HAP-1 (cell line): Measurements from ENCODE around the gene SERPINB13.
"Not testable (repeated sequence)": the region's sequence is repeated elsewhere in the genome, so short reads cannot be mapped to it uniquely, and the experiment has no call there.

Experiments
- DNase-seq, 2 experiments: peaks; one replicate each; pipeline ENCODE4 v3.0.0-alpha.2; 2016 to 2020; ENCODE audit warnings: low spot score in 2 of 2
- H3K27me3 ChIP-seq: fragments of 250-450 bp; sonication (Bioruptor Pico); 2 replicates; pipeline ENCODE4 v1.5.1; 2020; ENCODE audit warnings: low read depth, mild to moderate bottlenecking, moderate library complexity
- H3K36me3 ChIP-seq: fragments of 250-450 bp; sonication (Bioruptor Pico); replicated peaks from 2 replicates; pipeline ENCODE4 v1.5.1; 2020; ENCODE audit warnings: mild to moderate bottlenecking
- H3K4me1 ChIP-seq: fragments of 250-450 bp; sonication (Bioruptor Pico); 2 replicates; pipeline ENCODE4 v1.5.1; 2020; ENCODE audit warnings: mild to moderate bottlenecking
- H3K4me3 ChIP-seq: fragments of 250-450 bp; sonication (Bioruptor Pico); 2 replicates; pipeline ENCODE4 v1.5.1; 2020; ENCODE audit warnings: mild to moderate bottlenecking, moderate library complexity
- H3K9me3 ChIP-seq: fragments of 250-450 bp; sonication (Bioruptor Pico); 2 replicates; pipeline ENCODE4 v1.5.1; 2020; ENCODE audit warnings: mild to moderate bottlenecking, moderate library complexity
- in situ Hi-C: fragments of 300-500 bp; cut with MboI; formaldehyde crosslinking; loops from 3 replicates; pipeline ENCODE4 v1.14.3; 2020; ENCODE audit warnings: low sequenced_read_pairs, inconsistent platforms, mixed read lengths

SERPINB13 gene

DNA sequence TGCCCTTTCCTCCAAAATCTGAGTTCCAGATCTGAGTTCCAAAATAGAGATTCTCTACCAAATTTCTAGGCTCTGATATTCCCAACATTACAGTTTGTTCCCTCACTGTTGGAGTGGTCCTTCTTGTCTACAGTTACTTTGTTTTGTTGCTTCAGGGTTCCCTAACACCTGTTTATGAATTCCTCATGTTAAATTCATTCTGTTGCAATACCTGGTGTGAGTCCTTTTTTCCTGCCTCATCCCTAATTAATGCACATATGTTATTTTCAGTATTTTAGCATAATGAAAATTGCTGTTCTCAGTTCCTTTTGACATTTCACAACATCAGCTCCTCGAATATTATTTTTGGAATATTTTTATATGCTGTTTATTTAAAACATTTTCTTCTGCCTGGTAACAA is 16.2 kb downstream of the SERPINB13 start:
- Histone ChIP-seq H3K27me3 (no peaks in the 10 kb centered on the region), H3K36me3 (no peaks in the 10 kb centered on the region), H3K9me3 (no peaks in the 10 kb centered on the region), H3K4me1 (no peaks in the 10 kb centered on the region), H3K4me3 (no peak overlapping the region)
- in situ Hi-C loops: no loop called here
- no peak for DNase-seq

DNA sequence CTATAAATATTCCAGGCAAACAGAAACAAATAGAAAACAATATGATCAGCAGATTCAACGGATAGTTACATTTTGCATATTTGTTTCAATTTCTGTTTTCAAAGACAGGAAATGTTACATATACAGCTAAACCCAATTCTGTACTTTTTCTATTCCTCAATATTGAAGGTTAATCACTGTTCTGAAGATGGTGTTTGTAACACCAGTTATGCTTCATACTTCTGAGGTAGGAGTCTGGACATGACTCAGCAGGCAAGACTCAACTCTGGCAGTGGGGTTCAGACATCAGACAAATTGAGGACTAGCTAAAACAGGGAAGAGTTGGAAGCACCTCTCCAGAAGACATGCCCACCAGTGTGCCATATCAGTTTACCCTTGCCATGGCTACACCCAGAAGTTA is 16.6 kb downstream of the SERPINB13 start:
- no peaks in the 10 kb centered on the region for H3K9me3 ChIP-seq
- in situ Hi-C loops: no loop called here
- no peaks in the 10 kb centered on the region for H3K4me1 ChIP-seq
- no peak overlapping the region for H3K4me3 ChIP-seq
- H3K27me3 ChIP-seq: no peaks in the 10 kb centered on the region
- no peaks in the 10 kb centered on the region for H3K36me3 ChIP-seq
- no peak for DNase-seq

DNA sequence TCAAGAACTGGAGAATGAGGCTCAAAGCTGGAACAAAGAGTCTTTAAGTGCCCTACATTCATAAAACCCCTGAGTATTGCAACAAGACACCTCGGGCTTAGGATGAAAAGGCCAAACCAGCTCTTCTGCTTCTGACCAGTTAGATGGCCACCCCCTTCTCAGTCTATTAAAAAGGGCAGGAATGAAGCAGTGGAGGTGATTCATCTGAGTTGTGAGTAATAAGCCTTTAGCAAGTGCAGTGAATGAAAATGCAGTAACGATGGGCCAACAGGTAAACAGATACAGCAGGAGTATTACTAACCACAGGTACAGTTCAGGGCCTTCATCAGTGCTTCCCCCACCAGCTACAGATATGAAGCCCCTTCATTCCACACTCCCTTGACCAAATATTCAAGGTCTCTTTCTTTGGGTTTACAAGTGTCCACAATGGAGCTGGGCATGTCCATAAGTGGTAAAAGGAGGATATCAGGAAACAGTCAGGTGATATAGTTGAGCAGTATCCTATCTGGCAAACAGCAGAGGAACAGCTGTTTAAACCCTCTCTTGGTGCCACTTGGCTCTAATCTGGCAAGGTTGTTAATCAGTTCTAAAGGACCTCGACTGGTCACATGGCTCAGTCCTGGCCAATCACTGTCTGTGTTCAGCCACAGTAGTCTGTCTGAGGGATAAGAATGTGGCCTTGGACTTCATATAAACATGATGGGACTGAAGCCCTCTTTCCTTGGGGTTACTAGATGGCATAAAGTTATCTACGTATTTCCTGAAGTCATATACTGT is 17.8 kb downstream of the SERPINB13 start:
- in situ Hi-C loops: no loop called here
- DNase-seq: no peak

DNA sequence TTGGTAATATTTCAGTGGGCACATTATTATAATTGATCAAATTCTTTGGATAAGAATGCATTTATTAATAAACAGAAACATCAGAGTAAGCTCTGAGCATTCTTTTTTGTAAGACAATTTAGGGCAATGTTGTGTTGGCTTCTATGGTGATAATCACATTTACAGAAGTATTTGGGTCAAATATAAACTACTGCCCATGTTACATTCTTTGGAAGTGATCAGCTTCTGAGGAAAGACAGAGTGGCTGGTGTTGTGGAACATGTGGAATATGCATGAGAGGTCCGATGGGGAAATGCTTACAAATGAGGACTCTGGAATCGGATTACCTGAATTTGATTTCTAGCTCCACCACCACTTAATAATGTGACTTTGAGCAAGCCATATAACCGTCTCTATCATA is 19.4 kb downstream of the SERPINB13 start:
- Histone ChIP-seq H3K9me3 (no peaks in the 10 kb centered on the region), H3K4me1 (no peaks in the 10 kb centered on the region), H3K27me3 (no peaks in the 10 kb centered on the region), H3K36me3 (no peaks in the 10 kb centered on the region), H3K4me3 (no peak overlapping the region)
- no peak for DNase-seq
- in situ Hi-C loops: no loop called here

More for the DNA sequence above, 17.8 kb downstream of the SERPINB13 start:
- Histone ChIP-seq H3K27me3 (no peaks in the 10 kb centered on the region), H3K9me3 (no peaks in the 10 kb centered on the region), H3K4me3 (no peak overlapping the region), H3K36me3 (no peaks in the 10 kb centered on the region), H3K4me1 (no peaks in the 10 kb centered on the region)

DNA sequence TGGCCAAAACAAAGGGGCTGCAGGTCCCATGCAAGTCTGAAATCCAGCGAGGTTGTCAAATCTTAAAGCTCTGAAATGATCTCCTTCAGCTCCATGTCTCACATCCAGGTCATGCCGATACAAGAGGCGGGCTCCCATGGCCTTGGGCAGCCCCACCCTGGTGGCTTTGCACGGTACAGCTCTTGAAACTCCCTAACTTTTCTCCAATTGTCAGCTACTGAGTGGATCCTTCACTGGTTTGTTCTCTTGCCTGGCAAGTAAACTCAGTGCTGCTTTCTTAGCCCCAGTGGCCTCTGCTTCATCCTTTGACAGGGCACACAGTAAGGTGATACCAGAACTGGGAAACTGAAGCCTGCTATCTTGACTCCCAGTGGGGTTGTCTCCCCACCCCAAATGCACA is 26.3 kb downstream of the SERPINB13 start:
- DNase-seq: no peak
- Histone ChIP-seq H3K27me3 (no peaks in the 10 kb centered on the region), H3K4me3 (no peak overlapping the region), H3K36me3 (no peaks in the 10 kb centered on the region), H3K9me3 (no peaks in the 10 kb centered on the region), H3K4me1 (no peaks in the 10 kb centered on the region)
- in situ Hi-C loops: no loop called here

DNA sequence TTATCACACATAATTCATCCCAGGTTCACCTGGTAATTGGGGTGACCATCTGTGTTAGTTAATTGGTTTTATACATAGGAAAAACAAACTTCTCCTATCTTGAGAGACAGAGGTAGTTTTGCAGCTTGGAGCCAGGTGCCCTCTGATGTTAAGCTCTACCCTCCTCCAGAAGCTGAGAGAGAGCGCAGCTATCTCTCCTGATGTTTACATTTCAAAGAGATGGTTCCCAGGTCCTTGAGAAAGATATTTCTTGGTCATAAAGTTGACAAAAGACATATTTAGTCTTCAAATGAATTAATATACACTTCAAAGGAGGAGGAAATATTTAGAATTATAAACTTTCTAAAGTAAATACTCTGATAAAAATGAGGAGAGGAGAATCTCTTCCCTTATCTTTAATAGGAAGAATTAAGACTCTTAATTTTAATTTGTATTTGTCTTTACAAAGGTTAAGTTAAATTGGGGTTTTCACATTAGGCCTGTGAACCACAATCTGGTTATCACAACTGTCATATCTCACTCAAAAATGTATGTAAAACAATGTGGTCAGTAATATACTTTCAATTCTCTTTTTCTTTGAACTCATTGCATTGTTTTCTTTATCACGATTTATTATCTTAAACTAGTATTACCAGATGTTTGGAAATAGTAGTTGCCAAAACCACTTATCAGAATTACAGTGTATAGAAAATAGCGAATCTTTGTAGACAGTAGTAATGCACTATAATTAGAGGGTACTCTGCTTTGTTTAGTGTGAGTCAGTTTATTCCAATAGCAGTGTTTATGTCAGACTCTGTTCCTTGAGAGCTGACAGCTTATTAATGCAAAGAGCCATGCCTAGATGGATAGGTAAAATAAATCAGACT is 30.1 kb downstream of the SERPINB13 start:
- Histone ChIP-seq H3K4me3 (no peak overlapping the region), H3K36me3 (no peaks in the 10 kb centered on the region), H3K27me3 (no peaks in the 10 kb centered on the region), H3K9me3 (no peaks in the 10 kb centered on the region), H3K4me1 (no peaks in the 10 kb centered on the region)
- in situ Hi-C loops: no loop called here
- no peak for DNase-seq

DNA sequence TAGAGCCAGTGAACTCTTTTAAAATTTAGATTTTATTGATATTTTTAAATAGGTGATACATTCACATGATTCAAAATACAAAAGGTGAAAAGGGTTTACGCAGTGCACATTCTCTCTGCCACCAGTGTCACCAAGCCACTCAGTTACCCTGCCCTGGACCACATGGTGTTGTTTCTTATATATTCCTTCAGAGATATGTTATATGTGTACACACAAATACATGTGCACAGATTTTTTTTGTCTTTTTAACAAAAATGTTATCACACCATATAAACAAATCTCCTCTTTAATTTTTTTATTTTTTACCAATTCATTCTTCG is 30.7 kb downstream of the SERPINB13 start:
- H3K9me3 ChIP-seq: no peaks in the 10 kb centered on the region
- in situ Hi-C loops: no loop called here
- no peak for DNase-seq
- no peaks in the 10 kb centered on the region for H3K36me3 ChIP-seq
- H3K4me3 ChIP-seq: no peak overlapping the region
- no peaks in the 10 kb centered on the region for H3K27me3 ChIP-seq
- H3K4me1 ChIP-seq: no peaks in the 10 kb centered on the region

DNA sequence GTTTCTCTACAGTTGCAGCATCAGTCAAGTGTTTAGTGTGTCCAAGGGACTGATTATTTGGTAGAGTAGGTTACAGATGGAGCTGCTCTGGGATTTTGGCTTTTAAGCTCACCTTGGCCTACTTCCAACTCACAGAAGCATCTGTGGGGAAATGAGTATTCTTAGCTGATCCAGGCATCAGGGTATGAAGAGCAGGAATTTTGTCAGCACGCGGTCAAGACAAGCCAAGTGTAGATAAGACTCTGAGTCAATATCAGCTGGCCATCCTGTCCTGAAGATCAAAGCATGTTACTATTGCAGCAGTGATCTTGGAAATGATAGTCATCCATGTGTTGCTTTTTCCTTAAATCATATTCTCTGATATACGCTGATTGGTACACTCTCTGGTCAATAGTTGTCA is 32.5 kb downstream of the SERPINB13 start:
- no peak for DNase-seq
- Histone ChIP-seq H3K4me3 (no peak overlapping the region), H3K4me1 (no peaks in the 10 kb centered on the region), H3K9me3 (no peaks in the 10 kb centered on the region; the same call in 1 of the 2 replicates), H3K27me3 (no peaks in the 10 kb centered on the region), H3K36me3 (no peaks in the 10 kb centered on the region)
- in situ Hi-C loops: no loop called here

DNA sequence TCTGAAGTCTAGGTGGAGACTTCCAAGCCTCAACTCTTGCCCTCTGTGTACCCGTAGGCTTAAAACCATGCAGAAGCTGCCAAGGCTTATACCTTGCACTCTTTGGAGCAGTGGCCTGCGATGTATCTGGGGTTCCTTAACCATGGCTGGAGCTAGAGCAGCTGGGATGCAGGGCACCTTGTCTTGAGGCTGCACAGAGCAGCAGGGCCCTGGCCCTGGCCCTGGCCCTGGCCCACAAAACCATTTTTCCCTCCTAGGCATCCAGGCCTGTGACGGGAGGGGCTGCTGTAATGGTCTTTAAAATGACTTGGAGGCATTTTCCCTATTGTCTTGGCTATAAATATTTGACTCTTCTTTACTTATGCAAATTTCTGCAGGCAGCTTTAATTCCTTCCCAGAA is 37.7 kb downstream of the SERPINB13 start:
- H3K9me3 ChIP-seq: no peaks in the 10 kb centered on the region; the same call in 1 of the 2 replicates
- in situ Hi-C loops: no loop called here
- DNase-seq: no peak
- H3K27me3 ChIP-seq: no peaks in the 10 kb centered on the region
- no peak overlapping the region for H3K4me3 ChIP-seq
- no peaks in the 10 kb centered on the region for H3K4me1 ChIP-seq
- no peaks in the 10 kb centered on the region for H3K36me3 ChIP-seq

DNA sequence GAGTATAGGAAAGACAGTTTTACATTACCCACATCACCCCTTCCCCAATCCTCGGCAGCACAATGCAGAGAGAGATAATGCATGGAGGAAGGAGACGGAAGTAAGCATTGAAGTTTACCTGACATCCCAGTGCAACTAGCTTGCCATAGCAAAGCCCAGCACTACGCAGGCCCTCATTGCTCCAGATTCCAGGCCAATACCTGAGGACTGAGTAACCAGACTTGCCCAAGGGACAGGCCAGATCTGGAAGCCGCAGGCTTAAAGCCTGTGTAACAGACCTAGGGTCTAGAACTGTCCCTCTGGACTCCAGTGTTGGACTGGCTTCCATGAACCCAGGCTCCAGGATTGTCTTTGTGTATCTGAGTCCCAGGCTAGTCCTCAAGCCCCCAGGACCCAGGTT is 39.3 kb downstream of the SERPINB13 start:
- Histone ChIP-seq H3K4me1 (no peaks in the 10 kb centered on the region), H3K4me3 (no peak overlapping the region)
- in situ Hi-C loops: no loop called here

DNA sequence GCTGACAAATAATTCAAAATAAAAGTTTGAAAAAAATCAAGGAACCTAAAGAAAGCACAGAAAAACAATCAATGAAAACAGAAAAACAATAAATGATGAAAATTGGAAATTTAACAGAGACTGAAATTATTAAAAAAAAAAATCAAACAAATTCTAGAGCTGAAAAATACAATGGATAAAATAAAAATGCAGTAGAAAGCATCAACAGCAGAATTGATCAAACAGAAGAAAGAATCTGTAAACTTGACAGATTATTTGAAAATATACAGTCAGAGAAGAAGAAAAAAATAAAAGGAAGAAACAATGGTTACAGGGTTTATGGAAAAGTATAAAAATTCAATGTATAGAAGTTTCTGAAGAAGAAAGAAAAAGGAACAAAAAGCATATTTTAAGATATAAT is 40.7 kb downstream of the SERPINB13 start:
- Histone ChIP-seq H3K36me3 (no peaks in the 10 kb centered on the region), H3K4me3 (no peak overlapping the region), H3K9me3 (no peaks in the 10 kb centered on the region; the same call in 1 of the 2 replicates), H3K27me3 (no peaks in the 10 kb centered on the region), H3K4me1 (no peaks in the 10 kb centered on the region)
- no peak for DNase-seq
- in situ Hi-C loops: no loop called here

More for the DNA sequence above, 39.3 kb downstream of the SERPINB13 start:
- H3K9me3 ChIP-seq: no peaks in the 10 kb centered on the region; the same call in 1 of the 2 replicates
- no peaks in the 10 kb centered on the region for H3K36me3 ChIP-seq
- DNase-seq: no peak
- H3K27me3 ChIP-seq: no peaks in the 10 kb centered on the region

DNA sequence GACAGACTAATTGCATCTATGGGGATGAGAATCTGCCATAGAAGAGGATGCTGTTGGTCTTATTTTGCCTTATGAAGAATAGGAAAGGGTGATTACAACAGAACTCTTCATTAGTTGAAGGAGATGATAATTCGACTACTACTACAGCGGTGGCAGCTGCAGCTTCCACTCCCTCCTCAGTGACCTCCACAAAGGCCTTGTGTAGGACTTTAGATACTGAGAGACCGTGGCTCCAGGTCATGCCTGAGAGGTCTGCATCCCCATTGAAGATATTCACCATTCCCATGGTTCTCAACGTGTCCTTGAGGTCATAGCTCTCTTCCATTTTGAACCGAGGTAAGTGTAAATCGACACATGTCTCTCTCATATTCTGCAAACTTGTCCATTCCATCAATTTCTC is 50.6 kb downstream of the SERPINB13 start:
- Histone ChIP-seq H3K36me3 (no peaks in the 10 kb centered on the region), H3K4me3 (no peak overlapping the region), H3K9me3 (no peaks in the 10 kb centered on the region), H3K4me1 (no peaks in the 10 kb centered on the region), H3K27me3 (no peaks in the 10 kb centered on the region)
- in situ Hi-C loops: no loop called here
- DNase-seq: no peak

DNA sequence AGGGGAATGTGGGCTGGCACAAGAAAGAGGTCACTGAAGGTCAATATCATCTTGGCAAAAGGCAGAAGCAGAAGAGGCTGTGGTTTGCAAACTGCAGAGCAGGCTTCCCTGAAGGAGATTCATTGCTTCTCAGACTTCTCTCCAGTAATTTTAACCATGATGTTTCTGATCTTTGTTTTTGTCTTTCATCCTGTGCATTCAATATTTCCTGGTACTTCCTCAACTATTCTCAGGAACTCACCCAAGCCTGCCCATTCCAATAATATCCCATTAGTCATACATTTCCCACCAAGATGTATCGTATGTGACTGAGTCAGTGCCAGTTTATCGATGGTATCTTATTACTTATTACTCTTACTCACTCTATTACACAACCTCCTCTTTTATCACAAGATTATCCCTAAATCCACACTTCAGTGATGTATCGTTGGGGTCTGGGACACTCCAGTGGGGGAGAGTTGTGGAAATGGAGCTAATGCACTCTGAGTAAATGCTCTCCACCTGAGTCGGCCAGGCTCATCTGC is 54.1 kb downstream of the SERPINB13 start:
- H3K36me3 ChIP-seq, H3K27me3 ChIP-seq, H3K4me1 ChIP-seq, H3K4me3 ChIP-seq, DNase-seq, in situ Hi-C loops, H3K9me3 ChIP-seq: not testable (repeated sequence)

DNA sequence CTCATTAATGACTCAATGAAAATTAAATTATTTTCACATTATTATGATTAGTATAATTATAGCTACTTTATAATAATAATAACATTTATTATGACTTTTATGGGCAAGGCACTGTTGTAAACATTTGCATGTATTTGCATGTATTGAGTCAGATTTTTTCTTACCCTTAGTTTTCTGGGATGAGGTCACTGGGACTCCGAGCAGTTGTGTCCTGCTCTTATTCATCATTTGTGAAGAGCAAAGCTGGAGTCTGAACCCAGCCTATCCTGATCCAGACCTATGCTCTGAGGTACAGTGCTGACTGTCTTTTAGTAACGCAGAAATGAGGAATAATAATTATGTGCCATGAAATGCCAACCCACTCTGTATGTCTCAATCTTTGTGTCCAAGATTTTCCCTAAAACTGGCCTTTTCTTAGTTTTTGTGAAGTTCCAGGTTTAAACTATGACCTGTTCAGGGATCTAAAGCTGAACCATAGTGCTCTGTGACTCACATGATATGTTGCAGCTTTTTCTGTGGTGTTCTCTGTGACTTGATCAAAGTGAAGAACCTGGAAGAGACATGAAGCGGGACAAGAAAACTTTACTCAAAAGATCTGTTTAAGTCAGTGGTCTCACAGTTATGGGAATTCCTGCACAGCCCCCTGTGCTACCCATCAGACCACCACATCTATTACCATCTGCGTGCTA is 55.7 kb downstream of the SERPINB13 start:
- H3K4me1 ChIP-seq, H3K27me3 ChIP-seq, H3K9me3 ChIP-seq, DNase-seq, H3K4me3 ChIP-seq, in situ Hi-C loops, H3K36me3 ChIP-seq: not testable (repeated sequence)
